ENCODE results near the gene PCSK5. TPM values are rescaled to one million over a fixed set of nuclear protein-coding genes. Genes with fewer than 3 reads are reported as not detected.
"Not testable (repeated sequence)": the region's sequence is repeated elsewhere in the genome, so short reads cannot be mapped to it uniquely, and the experiment has no call there.

The PCSK5 gene
- total and polyA plus RNA-seq, 12 donors = 2.2 to 31.8 (median 8.4) TPM

DNA sequence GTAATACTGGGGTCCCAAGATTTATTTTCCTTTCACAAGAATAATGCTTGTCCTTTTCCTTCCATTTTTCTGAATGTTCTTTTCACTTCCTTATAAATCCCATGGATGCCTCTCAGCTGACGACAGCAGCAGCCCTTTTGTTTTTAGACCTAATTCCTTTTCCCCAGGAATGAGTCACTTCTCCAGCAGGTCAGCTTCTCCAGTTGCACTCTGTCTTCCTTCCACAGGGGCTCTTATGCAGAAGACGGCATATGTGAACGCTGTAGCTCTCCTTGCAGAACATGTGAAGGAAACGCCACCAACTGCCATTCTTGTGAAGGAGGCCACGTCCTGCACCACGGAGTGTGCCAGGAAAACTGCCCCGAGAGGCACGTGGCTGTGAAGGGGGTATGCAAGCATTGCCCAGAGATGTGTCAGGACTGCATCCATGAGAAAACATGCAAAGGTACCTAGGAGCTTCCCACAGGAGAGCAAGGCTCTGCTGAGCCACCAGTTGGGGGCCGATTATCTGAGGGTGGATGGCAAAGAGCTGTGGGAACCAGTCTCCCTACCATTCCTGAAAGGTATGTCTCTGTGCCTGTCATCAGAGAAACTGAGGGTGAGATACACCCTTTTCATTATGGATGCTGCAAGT is 430.8 kb downstream of the PCSK5 start:
- TF ChIP-seq, protein P1, sequence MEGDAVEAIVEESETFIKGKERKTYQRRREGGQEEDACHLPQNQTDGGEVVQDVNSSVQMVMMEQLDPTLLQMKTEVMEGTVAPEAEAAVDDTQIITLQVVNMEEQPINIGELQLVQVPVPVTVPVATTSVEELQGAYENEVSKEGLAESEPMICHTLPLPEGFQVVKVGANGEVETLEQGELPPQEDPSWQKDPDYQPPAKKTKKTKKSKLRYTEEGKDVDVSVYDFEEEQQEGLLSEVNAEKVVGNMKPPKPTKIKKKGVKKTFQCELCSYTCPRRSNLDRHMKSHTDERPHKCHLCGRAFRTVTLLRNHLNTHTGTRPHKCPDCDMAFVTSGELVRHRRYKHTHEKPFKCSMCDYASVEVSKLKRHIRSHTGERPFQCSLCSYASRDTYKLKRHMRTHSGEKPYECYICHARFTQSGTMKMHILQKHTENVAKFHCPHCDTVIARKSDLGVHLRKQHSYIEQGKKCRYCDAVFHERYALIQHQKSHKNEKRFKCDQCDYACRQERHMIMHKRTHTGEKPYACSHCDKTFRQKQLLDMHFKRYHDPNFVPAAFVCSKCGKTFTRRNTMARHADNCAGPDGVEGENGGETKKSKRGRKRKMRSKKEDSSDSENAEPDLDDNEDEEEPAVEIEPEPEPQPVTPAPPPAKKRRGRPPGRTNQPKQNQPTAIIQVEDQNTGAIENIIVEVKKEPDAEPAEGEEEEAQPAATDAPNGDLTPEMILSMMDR (IDR thresholded peaks at IDR 0.05) = no peak
- no peak for TF ChIP-seq POLR2A (IDR thresholded peaks at IDR 0.05)
- no peaks in the 10 kb centered on the region for H3K36me3 ChIP-seq (replicated peaks in 1 of 2)
- H3K27me3 ChIP-seq = no peaks in the 10 kb centered on the region
- no peaks in the 10 kb centered on the region for H3K9me3 ChIP-seq (replicated peaks in 1 of 3)
- no peaks in the 10 kb centered on the region for H3K4me1 ChIP-seq (replicated peaks in 1 of 2)
- WGBS, 4 donors = 63 to 71% (median 65%) methylated on average over 8 to 9 of the region's 9 CpGs
- DNase-seq = no peak
- intact Hi-C loops (cut with DNase I) = no loop called here
- no peak overlapping the region for H3K27ac ChIP-seq
- no peak overlapping the region for H3K4me3 ChIP-seq

DNA sequence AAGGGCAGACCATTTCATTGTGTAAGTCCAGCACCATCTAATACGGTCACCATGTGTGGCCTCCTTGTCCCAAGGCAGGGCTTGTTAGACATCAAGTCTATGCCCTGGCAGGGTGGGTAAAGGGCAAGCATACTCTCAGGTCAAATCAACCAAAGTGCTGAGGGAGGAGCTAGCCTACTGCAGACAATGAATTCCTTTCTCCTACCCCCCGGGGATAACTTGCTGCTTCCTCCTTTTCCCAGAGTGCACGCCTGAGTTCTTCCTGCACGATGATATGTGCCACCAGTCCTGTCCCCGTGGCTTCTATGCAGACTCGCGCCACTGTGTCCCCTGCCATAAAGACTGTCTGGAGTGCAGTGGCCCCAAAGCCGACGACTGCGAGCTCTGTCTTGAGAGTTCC is 432.3 kb downstream of the PCSK5 start:
- TF ChIP-seq, protein P1 (IDR thresholded peaks at IDR 0.05) = no peak
- no peak for TF ChIP-seq POLR2A (IDR thresholded peaks at IDR 0.05)
- no peak overlapping the region for H3K27ac ChIP-seq
- DNase-seq = no peak
- intact Hi-C loops (cut with DNase I) = no loop called here
- H3K27me3 ChIP-seq = no peaks in the 10 kb centered on the region
- H3K36me3 ChIP-seq (replicated peaks in 1 of 2) = no peaks in the 10 kb centered on the region
- no peaks in the 10 kb centered on the region for H3K4me1 ChIP-seq (replicated peaks in 1 of 2)
- no peak overlapping the region for H3K4me3 ChIP-seq
- no peaks in the 10 kb centered on the region for H3K9me3 ChIP-seq (replicated peaks in 1 of 3)
- WGBS, 4 donors = 52 to 73% (median 71%) methylated on average over 10 of the region's 10 CpGs

DNA sequence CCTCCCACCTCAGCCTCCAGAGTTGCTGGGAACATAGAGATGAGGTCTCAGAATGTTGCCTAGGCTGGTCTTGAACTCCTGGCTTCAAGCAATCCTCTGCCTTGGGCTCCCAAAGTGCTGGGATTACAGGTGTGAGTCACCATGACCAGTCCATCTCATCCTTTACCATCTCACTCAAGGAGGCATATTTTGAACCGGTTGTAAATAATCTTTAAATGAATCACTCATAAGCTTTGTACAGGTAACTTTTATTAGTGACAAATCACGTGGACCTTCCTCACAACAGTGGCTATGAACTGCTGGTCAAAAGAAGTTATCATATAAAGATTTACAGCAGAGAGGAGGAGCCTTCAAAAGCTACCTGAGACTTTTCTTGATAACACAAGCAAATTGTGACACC is 433.0 kb downstream of the PCSK5 start:
- Histone ChIP-seq H3K4me3 (no peak overlapping the region), H3K27me3 (no peaks in the 10 kb centered on the region), H3K36me3 (replicated peaks in 1 of 2) (no peaks in the 10 kb centered on the region), H3K4me1 (replicated peaks in 1 of 2) (no peaks in the 10 kb centered on the region), H3K9me3 (replicated peaks in 1 of 3) (no peaks in the 10 kb centered on the region), H3K27ac (no peak overlapping the region)
- no peak for TF ChIP-seq POLR2A (IDR thresholded peaks at IDR 0.05)
- TF ChIP-seq, protein P1 (IDR thresholded peaks at IDR 0.05) = no peak
- intact Hi-C loops (cut with DNase I) = no loop called here
- 68 to 89% (median 70%) methylated on average over 2 of the region's 2 CpGs for WGBS, 4 donors
- DNase-seq = no peak

DNA sequence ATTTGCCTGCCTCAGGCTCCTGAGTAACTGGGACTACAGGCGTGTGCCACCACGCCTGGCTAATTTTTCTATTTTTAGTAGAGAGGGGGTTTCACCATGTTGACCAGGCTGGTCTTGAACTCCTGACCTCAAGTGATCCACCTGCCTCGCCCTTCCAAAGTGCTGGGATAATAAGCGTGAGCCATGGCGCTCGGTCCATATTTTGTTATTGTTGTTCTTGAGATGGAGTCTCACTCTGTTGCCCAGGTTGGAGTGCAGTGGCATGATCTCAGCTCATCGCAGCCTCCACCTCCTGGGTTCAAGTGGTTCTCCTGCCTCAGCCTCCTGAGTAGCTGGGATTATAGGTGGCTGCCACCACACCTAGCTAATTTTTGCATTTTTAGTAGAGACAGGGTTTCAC is 433.6 kb downstream of the PCSK5 start:
- WGBS, 4 donors = 92 to 94% (median 92%) methylated on average over 6 to 7 of the region's 7 CpGs

DNA sequence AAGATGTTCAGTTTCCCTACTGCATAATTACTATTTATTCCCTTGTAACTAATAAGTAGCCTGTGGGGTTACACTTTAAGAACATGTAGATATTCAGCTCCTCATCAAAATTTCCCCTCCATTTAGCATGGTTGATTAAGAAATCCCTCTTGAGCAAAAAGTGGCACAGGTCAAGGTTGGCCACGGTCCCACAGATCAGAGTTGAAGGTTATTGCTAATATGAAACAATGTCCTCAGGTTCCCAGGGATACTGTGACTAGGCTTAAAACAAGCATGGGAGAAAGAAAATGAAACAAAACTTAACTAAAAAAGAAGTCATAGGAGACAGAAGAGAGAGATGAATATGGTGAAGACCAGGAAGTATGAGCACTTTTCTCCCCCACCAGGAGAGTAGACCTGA is 439.6 kb downstream of the PCSK5 start:
- WGBS, 4 donors = 42 to 54% (median 47%) methylated on average over 1 of the region's 1 CpG
- H3K9me3 ChIP-seq (replicated peaks in 1 of 3) = no peaks in the 10 kb centered on the region
- intact Hi-C loops (cut with DNase I) = no loop called here
- H3K4me3 ChIP-seq = no peak overlapping the region
- no peak for TF ChIP-seq POLR2A (IDR thresholded peaks at IDR 0.05)
- DNase-seq = no peak
- H3K27me3 ChIP-seq = no peaks in the 10 kb centered on the region
- H3K36me3 ChIP-seq (replicated peaks in 1 of 2) = no peaks in the 10 kb centered on the region
- H3K4me1 ChIP-seq (replicated peaks in 1 of 2) = no peaks in the 10 kb centered on the region
- H3K27ac ChIP-seq = no peak overlapping the region

More for the DNA sequence above, 433.6 kb downstream of the PCSK5 start:
- H3K4me1 ChIP-seq (replicated peaks in 1 of 2); intact Hi-C loops (cut with DNase I); H3K27me3 ChIP-seq; DNase-seq; H3K27ac ChIP-seq; H3K9me3 ChIP-seq (replicated peaks in 1 of 3); H3K36me3 ChIP-seq (replicated peaks in 1 of 2); H3K4me3 ChIP-seq: not testable (repeated sequence)

Measured in adrenal gland (tissue), 12 donors.